Fibroblast of lung (primary cell): Measurements from ENCODE around the gene OTOGL.

Experiments used
- EZH2 ChIP-seq: IDR thresholded peaks from 2 replicates; pipeline ENCODE4 v1.5.1; 2012; ENCODE audit warnings: low read length, control low read depth, mild to moderate bottlenecking; ENCODE audit errors: missing control alignments
- TF ChIP-seq, protein P1 (sequence below), 2 donors: IDR thresholded peaks in 1 of 2; conservative IDR thresholded peaks in 1 of 2; 1 replicate in 1 of 2; 2 replicates in 1 of 2; pipeline ENCODE4 v1.5.1; 2011 to 2012; ENCODE audit warnings: low read length in 2 of 2, control low read depth in 1 of 2, inconsistent platforms in 1 of 2, low read depth in 1 of 2, mild to moderate bottlenecking in 1 of 2

DNA sequence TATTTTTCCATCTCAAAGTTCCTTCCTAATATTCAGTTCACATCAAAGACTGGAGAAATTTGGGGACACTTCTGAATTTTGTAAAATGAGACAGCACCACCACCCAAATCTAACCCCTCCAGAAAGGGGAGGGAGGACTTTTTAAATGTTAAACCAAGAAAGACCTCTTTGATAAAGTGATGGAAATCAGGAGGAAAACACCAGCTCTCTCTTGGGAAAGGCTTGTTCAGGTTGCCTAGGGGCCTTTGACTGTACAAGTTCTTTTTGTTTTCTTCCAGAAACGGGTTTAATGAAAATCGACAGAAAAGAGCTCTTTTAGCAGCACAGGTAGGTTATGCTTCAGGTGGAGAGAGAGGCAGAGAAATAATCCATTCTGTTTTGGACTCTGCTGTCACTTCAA, 112.3 kb downstream of the OTOGL start:
- TF ChIP-seq, protein P1, sequence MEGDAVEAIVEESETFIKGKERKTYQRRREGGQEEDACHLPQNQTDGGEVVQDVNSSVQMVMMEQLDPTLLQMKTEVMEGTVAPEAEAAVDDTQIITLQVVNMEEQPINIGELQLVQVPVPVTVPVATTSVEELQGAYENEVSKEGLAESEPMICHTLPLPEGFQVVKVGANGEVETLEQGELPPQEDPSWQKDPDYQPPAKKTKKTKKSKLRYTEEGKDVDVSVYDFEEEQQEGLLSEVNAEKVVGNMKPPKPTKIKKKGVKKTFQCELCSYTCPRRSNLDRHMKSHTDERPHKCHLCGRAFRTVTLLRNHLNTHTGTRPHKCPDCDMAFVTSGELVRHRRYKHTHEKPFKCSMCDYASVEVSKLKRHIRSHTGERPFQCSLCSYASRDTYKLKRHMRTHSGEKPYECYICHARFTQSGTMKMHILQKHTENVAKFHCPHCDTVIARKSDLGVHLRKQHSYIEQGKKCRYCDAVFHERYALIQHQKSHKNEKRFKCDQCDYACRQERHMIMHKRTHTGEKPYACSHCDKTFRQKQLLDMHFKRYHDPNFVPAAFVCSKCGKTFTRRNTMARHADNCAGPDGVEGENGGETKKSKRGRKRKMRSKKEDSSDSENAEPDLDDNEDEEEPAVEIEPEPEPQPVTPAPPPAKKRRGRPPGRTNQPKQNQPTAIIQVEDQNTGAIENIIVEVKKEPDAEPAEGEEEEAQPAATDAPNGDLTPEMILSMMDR (conservative IDR thresholded peaks at IDR 0.05 in 1 of 2, IDR thresholded peaks at IDR 0.05 in 1 of 2; ENCODE audit: low read depth in 1 of 2, low read length in 2 of 2), result no peak
- no peak for TF ChIP-seq EZH2
